ENCODE results near the gene PEX19.

DNA sequence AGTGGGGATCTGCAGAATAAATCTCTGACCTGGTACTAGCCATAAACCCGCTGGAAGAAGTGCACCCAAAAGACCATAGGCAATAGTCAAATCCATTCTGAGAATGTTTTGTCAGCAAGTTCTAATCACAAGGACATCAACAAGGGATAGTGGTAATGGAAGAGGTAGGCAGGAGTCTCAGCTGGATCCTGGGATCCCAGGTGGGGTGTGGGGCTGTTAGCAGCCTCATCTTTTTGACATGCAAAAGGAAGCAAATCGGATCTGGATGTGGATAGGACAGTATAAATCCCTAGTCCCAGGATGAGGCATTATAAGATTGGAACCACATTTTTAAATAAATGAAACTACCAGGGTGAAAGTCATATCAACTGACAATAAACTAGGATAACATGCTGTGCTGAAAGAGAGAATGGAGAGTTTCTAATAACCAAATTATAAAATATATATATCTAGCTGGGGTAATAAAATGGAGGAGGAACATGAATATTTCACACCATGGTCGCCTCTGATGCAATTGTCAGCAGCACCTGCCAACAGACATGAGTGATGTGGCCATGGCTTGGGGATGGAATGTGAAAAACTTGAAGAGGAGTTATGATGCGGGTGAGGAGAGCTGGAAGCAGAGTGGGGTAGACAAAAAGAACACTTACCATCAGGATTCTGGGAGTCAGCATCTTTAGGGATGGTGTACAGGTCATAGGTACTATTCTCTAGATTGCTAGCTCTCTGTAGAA, 23.7 kb upstream of the PEX19 start:
- TF ChIP-seq POLR2AphosphoS5 (IDR thresholded peaks at IDR 0.05) (no peak), RAD21 (conservative IDR thresholded peaks at IDR 0.05) (no peak), EZH2 (IDR thresholded peaks at IDR 0.05; ENCODE audit: borderline replicate concordance, insufficient read depth, low read length, poor library complexity, severe bottlenecking) (no peak)
- TF ChIP-seq, protein P1, sequence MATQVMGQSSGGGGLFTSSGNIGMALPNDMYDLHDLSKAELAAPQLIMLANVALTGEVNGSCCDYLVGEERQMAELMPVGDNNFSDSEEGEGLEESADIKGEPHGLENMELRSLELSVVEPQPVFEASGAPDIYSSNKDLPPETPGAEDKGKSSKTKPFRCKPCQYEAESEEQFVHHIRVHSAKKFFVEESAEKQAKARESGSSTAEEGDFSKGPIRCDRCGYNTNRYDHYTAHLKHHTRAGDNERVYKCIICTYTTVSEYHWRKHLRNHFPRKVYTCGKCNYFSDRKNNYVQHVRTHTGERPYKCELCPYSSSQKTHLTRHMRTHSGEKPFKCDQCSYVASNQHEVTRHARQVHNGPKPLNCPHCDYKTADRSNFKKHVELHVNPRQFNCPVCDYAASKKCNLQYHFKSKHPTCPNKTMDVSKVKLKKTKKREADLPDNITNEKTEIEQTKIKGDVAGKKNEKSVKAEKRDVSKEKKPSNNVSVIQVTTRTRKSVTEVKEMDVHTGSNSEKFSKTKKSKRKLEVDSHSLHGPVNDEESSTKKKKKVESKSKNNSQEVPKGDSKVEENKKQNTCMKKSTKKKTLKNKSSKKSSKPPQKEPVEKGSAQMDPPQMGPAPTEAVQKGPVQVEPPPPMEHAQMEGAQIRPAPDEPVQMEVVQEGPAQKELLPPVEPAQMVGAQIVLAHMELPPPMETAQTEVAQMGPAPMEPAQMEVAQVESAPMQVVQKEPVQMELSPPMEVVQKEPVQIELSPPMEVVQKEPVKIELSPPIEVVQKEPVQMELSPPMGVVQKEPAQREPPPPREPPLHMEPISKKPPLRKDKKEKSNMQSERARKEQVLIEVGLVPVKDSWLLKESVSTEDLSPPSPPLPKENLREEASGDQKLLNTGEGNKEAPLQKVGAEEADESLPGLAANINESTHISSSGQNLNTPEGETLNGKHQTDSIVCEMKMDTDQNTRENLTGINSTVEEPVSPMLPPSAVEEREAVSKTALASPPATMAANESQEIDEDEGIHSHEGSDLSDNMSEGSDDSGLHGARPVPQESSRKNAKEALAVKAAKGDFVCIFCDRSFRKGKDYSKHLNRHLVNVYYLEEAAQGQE (IDR thresholded peaks at IDR 0.05; ENCODE audit: borderline replicate concordance) = no peak
- TF ChIP-seq, protein P2, sequence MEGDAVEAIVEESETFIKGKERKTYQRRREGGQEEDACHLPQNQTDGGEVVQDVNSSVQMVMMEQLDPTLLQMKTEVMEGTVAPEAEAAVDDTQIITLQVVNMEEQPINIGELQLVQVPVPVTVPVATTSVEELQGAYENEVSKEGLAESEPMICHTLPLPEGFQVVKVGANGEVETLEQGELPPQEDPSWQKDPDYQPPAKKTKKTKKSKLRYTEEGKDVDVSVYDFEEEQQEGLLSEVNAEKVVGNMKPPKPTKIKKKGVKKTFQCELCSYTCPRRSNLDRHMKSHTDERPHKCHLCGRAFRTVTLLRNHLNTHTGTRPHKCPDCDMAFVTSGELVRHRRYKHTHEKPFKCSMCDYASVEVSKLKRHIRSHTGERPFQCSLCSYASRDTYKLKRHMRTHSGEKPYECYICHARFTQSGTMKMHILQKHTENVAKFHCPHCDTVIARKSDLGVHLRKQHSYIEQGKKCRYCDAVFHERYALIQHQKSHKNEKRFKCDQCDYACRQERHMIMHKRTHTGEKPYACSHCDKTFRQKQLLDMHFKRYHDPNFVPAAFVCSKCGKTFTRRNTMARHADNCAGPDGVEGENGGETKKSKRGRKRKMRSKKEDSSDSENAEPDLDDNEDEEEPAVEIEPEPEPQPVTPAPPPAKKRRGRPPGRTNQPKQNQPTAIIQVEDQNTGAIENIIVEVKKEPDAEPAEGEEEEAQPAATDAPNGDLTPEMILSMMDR (IDR thresholded peaks at IDR 0.05; ENCODE audit: poor library complexity, severe bottlenecking) = no peak

Data from neural cell (in vitro differentiated cells).